ENCODE measurements around the gene TMSB4X.
A peak's percentile ranks its signal among the peaks of the same experiment; 100 is the strongest.

The TMSB4X gene

DNA sequence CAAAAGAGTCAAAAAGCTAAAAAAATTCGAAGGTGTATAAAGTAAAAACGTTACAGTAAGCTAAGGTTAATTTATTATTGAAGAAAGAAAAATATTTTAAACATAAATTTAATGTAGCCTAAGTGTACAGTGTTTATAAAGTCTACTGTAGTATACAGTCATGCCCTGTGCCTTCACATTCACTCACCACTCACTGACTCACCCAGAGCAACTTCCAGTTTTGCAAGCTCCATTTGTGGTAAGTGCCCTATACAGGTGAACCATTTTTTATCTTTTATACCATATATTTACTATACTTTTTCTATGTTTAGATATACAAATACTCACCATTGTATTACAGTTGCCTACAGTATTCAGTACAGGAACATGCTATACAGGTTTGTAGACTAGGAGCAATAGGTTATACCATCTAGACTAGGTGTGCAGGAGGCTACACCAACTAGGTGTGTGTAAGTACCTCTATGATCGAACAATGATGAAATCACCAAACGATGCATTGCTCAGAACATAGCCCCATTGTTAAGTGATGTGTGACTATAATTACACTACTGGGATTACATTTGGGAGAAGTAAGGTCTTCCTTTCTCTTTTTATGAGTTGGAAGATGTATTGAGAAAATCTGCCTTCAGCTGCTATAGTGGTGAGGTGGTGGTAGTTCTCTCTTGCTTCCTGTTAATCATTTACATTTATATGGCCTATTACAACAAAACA, 27.2 kb downstream of the TMSB4X start:
- Histone ChIP-seq H3K4me2 (no peak overlapping the region), H3K27ac (no peak overlapping the region), H3K9ac (no peak overlapping the region), H4K20me1 (ENCODE audit: insufficient read depth) (no peaks in the 10 kb centered on the region), H3K4me3 (IDR thresholded peaks at IDR 0.05; ENCODE audit: insufficient read depth, low read depth, low read length) (no peak overlapping the region), H3K4me1 (ENCODE audit: low read depth, poor library complexity, severe bottlenecking) (peaks cover 81% of the 10 kb centered on the region), H3K27me3 (ENCODE audit: insufficient read depth, low read depth) (no peaks in the 10 kb centered on the region), H3K79me2 (ENCODE audit: insufficient read depth, low read depth) (no peaks in the 10 kb centered on the region), H3K36me3 (ENCODE audit: insufficient read depth) (no peaks in the 10 kb centered on the region), H2AFZ (ENCODE audit: low read depth) (no peak overlapping the region)
- TF ChIP-seq, protein P1, sequence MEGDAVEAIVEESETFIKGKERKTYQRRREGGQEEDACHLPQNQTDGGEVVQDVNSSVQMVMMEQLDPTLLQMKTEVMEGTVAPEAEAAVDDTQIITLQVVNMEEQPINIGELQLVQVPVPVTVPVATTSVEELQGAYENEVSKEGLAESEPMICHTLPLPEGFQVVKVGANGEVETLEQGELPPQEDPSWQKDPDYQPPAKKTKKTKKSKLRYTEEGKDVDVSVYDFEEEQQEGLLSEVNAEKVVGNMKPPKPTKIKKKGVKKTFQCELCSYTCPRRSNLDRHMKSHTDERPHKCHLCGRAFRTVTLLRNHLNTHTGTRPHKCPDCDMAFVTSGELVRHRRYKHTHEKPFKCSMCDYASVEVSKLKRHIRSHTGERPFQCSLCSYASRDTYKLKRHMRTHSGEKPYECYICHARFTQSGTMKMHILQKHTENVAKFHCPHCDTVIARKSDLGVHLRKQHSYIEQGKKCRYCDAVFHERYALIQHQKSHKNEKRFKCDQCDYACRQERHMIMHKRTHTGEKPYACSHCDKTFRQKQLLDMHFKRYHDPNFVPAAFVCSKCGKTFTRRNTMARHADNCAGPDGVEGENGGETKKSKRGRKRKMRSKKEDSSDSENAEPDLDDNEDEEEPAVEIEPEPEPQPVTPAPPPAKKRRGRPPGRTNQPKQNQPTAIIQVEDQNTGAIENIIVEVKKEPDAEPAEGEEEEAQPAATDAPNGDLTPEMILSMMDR (conservative IDR thresholded peaks at IDR 0.05; ENCODE audit: low read depth, low read length): no peak

DNA sequence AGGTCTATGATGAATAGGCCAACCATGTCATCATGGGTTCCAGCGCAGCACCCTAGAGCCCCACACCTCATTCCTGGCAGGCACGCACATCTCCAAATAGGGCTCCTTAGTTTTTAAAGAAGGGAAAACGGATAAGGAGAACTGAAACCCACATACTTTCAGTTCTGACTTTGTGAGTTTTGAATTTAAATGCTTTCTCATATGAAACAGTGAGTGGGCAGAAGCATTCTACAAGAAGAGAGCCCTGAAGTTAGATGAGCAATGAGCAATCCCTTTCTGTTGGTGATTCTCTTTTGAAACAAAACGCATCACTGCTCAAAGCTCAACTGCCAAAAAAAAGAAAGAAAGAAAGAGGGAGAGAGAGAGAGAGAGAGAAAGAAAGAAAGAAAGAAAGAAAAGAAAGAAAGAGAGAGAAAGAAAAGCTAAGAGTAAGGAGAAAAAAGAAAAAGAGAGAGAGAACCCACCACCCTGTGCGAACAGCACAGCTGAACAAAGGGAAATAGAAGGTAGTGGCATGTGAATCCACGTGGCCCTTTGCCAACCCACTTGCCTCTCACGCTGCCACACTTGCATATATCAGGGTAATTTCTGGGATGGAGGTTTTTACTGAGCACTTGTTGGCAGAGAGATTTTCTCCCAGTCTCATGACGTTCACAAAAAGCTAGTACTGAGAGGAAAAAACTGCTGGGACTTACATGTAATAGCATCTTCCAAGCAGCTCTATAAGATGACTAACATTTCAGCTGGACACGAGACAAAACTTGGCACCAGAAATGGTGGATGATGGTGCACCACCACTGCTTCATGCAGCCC, 31.0 kb downstream of the TMSB4X start:
- no peak overlapping the region for H3K4me3 ChIP-seq (IDR thresholded peaks at IDR 0.05; ENCODE audit: insufficient read depth, low read depth, low read length)

DNA sequence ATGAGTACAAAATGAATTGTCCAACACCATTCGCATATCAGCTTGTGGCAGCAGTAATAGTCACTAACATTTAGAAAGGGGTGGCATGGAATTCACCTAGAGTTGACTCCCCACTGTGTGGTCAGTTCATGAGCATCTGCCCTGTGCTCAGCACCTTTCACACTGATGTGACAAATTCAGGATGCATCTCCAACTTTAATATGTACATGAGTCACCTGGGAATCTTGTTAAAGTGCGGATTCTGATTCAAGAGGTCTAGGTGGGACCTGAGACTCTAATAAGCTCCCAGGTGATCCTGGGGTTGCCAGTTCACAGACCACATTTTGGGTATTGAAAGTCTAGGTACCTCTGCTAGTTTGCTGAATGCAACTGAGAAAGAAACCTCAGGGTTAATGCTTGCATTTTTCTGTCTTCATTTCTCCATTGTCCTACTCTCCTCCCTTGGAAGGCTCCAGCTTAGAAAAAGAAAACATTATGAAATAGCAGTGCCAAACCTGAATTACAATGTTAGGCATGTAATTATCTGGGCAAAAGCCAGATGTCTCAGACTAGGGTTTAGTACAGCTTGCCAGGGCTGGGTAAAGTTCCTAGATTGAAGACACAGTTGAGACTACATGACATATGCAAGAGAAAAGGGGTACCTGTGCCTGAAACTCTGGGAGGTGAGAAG, 32.7 kb downstream of the TMSB4X start:
- H3K4me1 ChIP-seq (ENCODE audit: low read depth, poor library complexity, severe bottlenecking): peaks cover 52% of the 10 kb centered on the region
- H2AFZ ChIP-seq (ENCODE audit: low read depth): peak overlapping the region; percentile 17; the same call in 1 of the 2 replicates
- no peak overlapping the region for H3K4me3 ChIP-seq (IDR thresholded peaks at IDR 0.05; ENCODE audit: insufficient read depth, low read depth, low read length)

More for the DNA sequence above, 31.0 kb downstream of the TMSB4X start:
- H3K36me3 ChIP-seq (ENCODE audit: insufficient read depth): no peaks in the 10 kb centered on the region
- H4K20me1 ChIP-seq (ENCODE audit: insufficient read depth): no peaks in the 10 kb centered on the region
- TF ChIP-seq, protein P1 (conservative IDR thresholded peaks at IDR 0.05; ENCODE audit: low read depth, low read length): no peak
- H3K9ac ChIP-seq: no peak overlapping the region
- H3K27me3 ChIP-seq (ENCODE audit: insufficient read depth, low read depth): no peaks in the 10 kb centered on the region
- H3K27ac ChIP-seq: peak overlapping the region; percentile 64
- H3K79me2 ChIP-seq (ENCODE audit: insufficient read depth, low read depth): no peaks in the 10 kb centered on the region
- H3K4me1 ChIP-seq (ENCODE audit: low read depth, poor library complexity, severe bottlenecking): peaks cover 69% of the 10 kb centered on the region
- H3K4me2 ChIP-seq: peak overlapping the region; percentile 80
- H2AFZ ChIP-seq (ENCODE audit: low read depth): peak overlapping the region; percentile 57

DNA sequence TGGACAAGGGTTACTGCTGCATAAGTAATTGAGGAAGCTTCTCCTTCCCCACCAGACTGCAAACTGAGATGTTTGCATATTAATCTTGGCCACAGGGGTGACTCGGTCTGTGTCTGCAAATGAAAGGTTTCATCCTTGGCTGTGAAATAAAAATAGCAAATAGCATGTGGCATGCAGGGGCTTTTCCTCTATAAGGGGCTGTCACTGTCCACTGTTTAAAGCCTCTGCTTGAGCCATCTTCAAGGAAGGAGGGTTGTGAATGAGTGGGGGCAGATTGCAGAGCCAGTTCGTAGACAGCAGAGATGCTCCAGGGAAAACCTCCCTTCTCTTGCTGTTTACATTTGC, 33.3 kb downstream of the TMSB4X start:
- Histone ChIP-seq H3K4me3 (IDR thresholded peaks at IDR 0.05; ENCODE audit: insufficient read depth, low read depth, low read length) (no peak overlapping the region), H3K27ac (no peak overlapping the region; the same call in 1 of the 2 replicates), H3K4me1 (ENCODE audit: low read depth, poor library complexity, severe bottlenecking) (peaks cover 49% of the 10 kb centered on the region), H4K20me1 (ENCODE audit: insufficient read depth) (no peaks in the 10 kb centered on the region), H3K9ac (no peak overlapping the region), H3K4me2 (peak overlapping the region; percentile 60), H3K36me3 (ENCODE audit: insufficient read depth) (no peaks in the 10 kb centered on the region), H3K27me3 (ENCODE audit: insufficient read depth, low read depth) (no peaks in the 10 kb centered on the region), H3K79me2 (ENCODE audit: insufficient read depth, low read depth) (no peaks in the 10 kb centered on the region), H2AFZ (ENCODE audit: low read depth) (peak overlapping the region; percentile 17; the same call in 1 of the 2 replicates)
- TF ChIP-seq, protein P1 (conservative IDR thresholded peaks at IDR 0.05; ENCODE audit: low read depth, low read length): no peak

More for the DNA sequence above, 32.7 kb downstream of the TMSB4X start:
- H3K9ac ChIP-seq: no peak overlapping the region
- H3K27me3 ChIP-seq (ENCODE audit: insufficient read depth, low read depth): no peaks in the 10 kb centered on the region
- H3K79me2 ChIP-seq (ENCODE audit: insufficient read depth, low read depth): no peaks in the 10 kb centered on the region
- no peaks in the 10 kb centered on the region for H4K20me1 ChIP-seq (ENCODE audit: insufficient read depth)
- TF ChIP-seq, protein P1 (conservative IDR thresholded peaks at IDR 0.05; ENCODE audit: low read depth, low read length): no peak
- H3K4me2 ChIP-seq: peak overlapping the region; percentile 60
- H3K27ac ChIP-seq: no peak overlapping the region; the same call in 1 of the 2 replicates
- no peaks in the 10 kb centered on the region for H3K36me3 ChIP-seq (ENCODE audit: insufficient read depth)
